DOHH2 (cell line): ENCODE data around the gene DLGAP1.

Experiments
- H3F3A ChIP-seq: fragments of 200-600 bp; sonication (generic), shearing (Covaris generic); 2 replicates; pipeline ENCODE4 v1.6.0; 2016; ENCODE audit warnings: antibody characterized with exemption, mild to moderate bottlenecking; ENCODE audit not compliant: control insufficient read depth, insufficient read depth
- H3K27ac ChIP-seq: fragments of 200-600 bp; sonication (generic); 2 replicates; pipeline ENCODE4 v1.5.1; 2014; ENCODE audit warnings: low read depth, mild to moderate bottlenecking, low read length, moderate library complexity
- H3K27me3 ChIP-seq: fragments of 200-600 bp; sonication (generic); 2 replicates; pipeline ENCODE4 v1.6.1; 2014; ENCODE audit warnings: mild to moderate bottlenecking, low read length, mixed read lengths; ENCODE audit not compliant: control insufficient read depth
- H3K36me3 ChIP-seq: fragments of 200-600 bp; sonication (generic); 2 replicates; pipeline ENCODE4 v1.6.1; 2014; ENCODE audit warnings: mild to moderate bottlenecking, low read length, moderate library complexity, mixed read lengths; ENCODE audit not compliant: control insufficient read depth
- H3K4me1 ChIP-seq: fragments of 200-600 bp; sonication (generic); 2 replicates; pipeline ENCODE4 v1.6.1; 2014; ENCODE audit warnings: mild to moderate bottlenecking, low read length, mixed read lengths; ENCODE audit not compliant: control insufficient read depth
- H3K4me2 ChIP-seq: fragments of 200-600 bp; sonication (generic); 2 replicates; pipeline ENCODE4 v1.6.0; 2014; ENCODE audit warnings: mild to moderate bottlenecking, low read length, moderate library complexity
- H3K4me3 ChIP-seq: fragments of 200-600 bp; sonication (generic); 2 replicates; pipeline ENCODE4 v1.5.1; 2014; ENCODE audit warnings: mild to moderate bottlenecking, low read length, mixed read lengths
- H3K79me2 ChIP-seq: fragments of 200-600 bp; sonication (generic); 2 replicates; pipeline ENCODE4 v1.6.1; 2014; ENCODE audit warnings: mild to moderate bottlenecking, low read length, mixed read lengths; ENCODE audit not compliant: control insufficient read depth
- H3K9me2 ChIP-seq: fragments of 200-600 bp; sonication (generic); replicated peaks from 2 replicates; pipeline ENCODE4 v1.6.1; 2014; ENCODE audit warnings: mild to moderate bottlenecking, low read length, mixed read lengths; ENCODE audit not compliant: control insufficient read depth
- H3K9me3 ChIP-seq: fragments of 200-600 bp; sonication (generic); 2 replicates; pipeline ENCODE4 v1.6.1; 2014; ENCODE audit warnings: antibody characterized with exemption, low read length, mixed read lengths; ENCODE audit not compliant: control insufficient read depth, insufficient read depth
- H4K20me1 ChIP-seq: fragments of 200-600 bp; sonication (generic); 2 replicates; pipeline ENCODE4 v1.6.0; 2014; ENCODE audit warnings: low read depth, mild to moderate bottlenecking, antibody characterized with exemption, low read length, moderate library complexity; ENCODE audit not compliant: control insufficient read depth, insufficient read depth
- CTCF ChIP-seq: fragments of 200-600 bp; sonication (generic); IDR thresholded peaks from one replicate; pipeline ENCODE4 v1.5.1; 2014; ENCODE audit warnings: antibody characterized with exemption, mild to moderate bottlenecking, low read depth, low read length; ENCODE audit not compliant: poor library complexity, severe bottlenecking
- EZH2phosphoT487 ChIP-seq: fragments of 200-600 bp; sonication (generic); IDR thresholded peaks from 2 replicates; pipeline ENCODE4 v1.6.1; 2017; ENCODE audit warnings: borderline replicate concordance, mild to moderate bottlenecking, antibody characterized with exemption, low read length, moderate library complexity, mixed read lengths

DLGAP1 gene

DNA sequence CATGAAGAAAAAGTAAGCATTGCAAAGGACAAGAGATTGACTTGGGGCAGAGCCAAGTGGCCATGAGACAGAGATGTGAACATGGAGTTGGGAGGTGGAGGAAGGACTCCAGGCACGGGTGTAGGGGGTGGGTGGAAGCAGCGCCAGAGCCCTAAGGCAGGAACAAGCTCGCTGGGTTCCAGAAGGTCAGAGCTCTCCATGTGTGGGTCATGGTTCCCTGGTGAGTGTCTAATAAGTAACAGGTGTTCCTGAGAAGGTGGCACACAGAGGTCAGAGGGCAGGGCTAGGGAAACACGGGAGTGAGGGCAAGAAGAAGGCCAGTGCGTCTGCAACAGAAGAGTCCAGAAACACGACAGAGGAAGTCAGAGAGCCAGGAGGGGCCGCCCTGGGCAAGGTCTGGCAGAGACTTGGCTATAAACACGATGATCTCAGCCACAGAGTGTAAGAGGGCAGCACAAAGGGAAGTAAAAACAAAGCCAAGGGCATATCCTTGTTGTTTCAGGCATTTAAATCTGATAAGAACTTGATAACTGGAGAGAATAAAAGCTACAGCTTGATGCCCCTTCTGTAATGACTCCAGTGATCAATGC lies 744.3 kb downstream of the DLGAP1 start:
- H3K36me3 ChIP-seq, result no peaks in the 10 kb centered on the region
- no peaks in the 10 kb centered on the region for H3K9me2 ChIP-seq
- H3F3A ChIP-seq, result no peaks in the 10 kb centered on the region
- no peak overlapping the region for H3K4me2 ChIP-seq
- no peaks in the 10 kb centered on the region for H3K9me3 ChIP-seq
- no peaks in the 10 kb centered on the region for H3K27me3 ChIP-seq
- H3K4me3 ChIP-seq, result no peak overlapping the region
- H3K4me1 ChIP-seq, result no peaks in the 10 kb centered on the region
- no peaks in the 10 kb centered on the region for H4K20me1 ChIP-seq
- no peak for TF ChIP-seq EZH2phosphoT487
- TF ChIP-seq CTCF, result no peak
- H3K27ac ChIP-seq, result no peak overlapping the region
- no peaks in the 10 kb centered on the region for H3K79me2 ChIP-seq

GRCh38 chr18:3709205-3709604 lies 745.9 kb downstream of the DLGAP1 start:
- Histone ChIP-seq H3K27ac (no peak overlapping the region), H3K79me2 (no peaks in the 10 kb centered on the region), H3F3A (no peaks in the 10 kb centered on the region), H3K27me3 (no peaks in the 10 kb centered on the region), H3K9me3 (no peaks in the 10 kb centered on the region), H3K4me3 (no peak overlapping the region), H3K36me3 (no peaks in the 10 kb centered on the region), H4K20me1 (no peaks in the 10 kb centered on the region), H3K4me1 (no peaks in the 10 kb centered on the region), H3K9me2 (no peaks in the 10 kb centered on the region), H3K4me2 (no peak overlapping the region)
- TF ChIP-seq CTCF (no peak), EZH2phosphoT487 (no peak)

GRCh38 chr18:3706279-3707097 lies 748.6 kb downstream of the DLGAP1 start:
- TF ChIP-seq EZH2phosphoT487, result no peak
- H3K9me2 ChIP-seq, result no peaks in the 10 kb centered on the region
- no peaks in the 10 kb centered on the region for H3K27me3 ChIP-seq
- no peak overlapping the region for H3K27ac ChIP-seq
- no peaks in the 10 kb centered on the region for H3K36me3 ChIP-seq
- no peaks in the 10 kb centered on the region for H3K79me2 ChIP-seq
- no peak overlapping the region for H3K4me3 ChIP-seq
- no peaks in the 10 kb centered on the region for H3F3A ChIP-seq
- no peak overlapping the region for H3K4me2 ChIP-seq
- H3K4me1 ChIP-seq, result no peaks in the 10 kb centered on the region
- H4K20me1 ChIP-seq, result no peaks in the 10 kb centered on the region
- no peaks in the 10 kb centered on the region for H3K9me3 ChIP-seq
